Type B pancreatic cell (in vitro differentiated cells): ENCODE results near the gene PVALB. TPM values are rescaled to one million over a fixed set of nuclear protein-coding genes. Genes with fewer than 3 reads are reported as not detected.

Source experiments
- DNase-seq: peaks from one replicate; pipeline ENCODE4 v3.0.0; 2021; ENCODE audit warnings: mixed read lengths; ENCODE audit not compliant: unreplicated experiment; ENCODE audit errors: extremely low spot score
- H3K27ac Mint-ChIP-seq: 2 replicates; pipeline ENCODE4 v1.8.0; 2021; ENCODE audit warnings: mild to moderate bottlenecking, mixed read lengths
- H3K27me3 Mint-ChIP-seq: 2 replicates; pipeline ENCODE4 v1.8.0; 2021; ENCODE audit warnings: mixed read lengths
- H3K36me3 Mint-ChIP-seq: 2 replicates; pipeline ENCODE4 v1.8.0; 2021; ENCODE audit warnings: mixed read lengths
- H3K4me1 Mint-ChIP-seq: one replicate; pipeline ENCODE4 v1.8.0; 2021; ENCODE audit warnings: mixed read lengths; ENCODE audit not compliant: unreplicated experiment
- H3K4me3 Mint-ChIP-seq: 2 replicates; pipeline ENCODE4 v1.8.0; 2021; ENCODE audit warnings: mild to moderate bottlenecking, mixed read lengths
- H3K9me3 Mint-ChIP-seq: 2 replicates; pipeline ENCODE4 v1.8.0; 2021; ENCODE audit warnings: mixed read lengths
- CTCF ChIP-seq: fragments of 200-600 bp; sonication (generic); conservative IDR thresholded peaks from 2 replicates; pipeline ENCODE4 v1.5.0; 2021; ENCODE audit warnings: antibody characterized with exemption, mild to moderate bottlenecking
- total RNA-seq: library from RNA; stranded (reverse); gene quantifications from 2 replicates; pipeline ENCODE4 v1.2.1, GENCODE V29; 2021; ENCODE audit warnings: low replicate concordance

Gene PVALB
- total RNA-seq, 1 donor from 2014 or later = 0.75 TPM

- TF ChIP-seq CTCF = no peak
- no peaks in the 10 kb centered on the region for H3K9me3 Mint-ChIP-seq
Measured at GRCh38 chr22:36831717-36832116, 14.9 kb upstream of the PVALB start.

GRCh38 chr22:36831206-36831605 lies 14.4 kb upstream of the PVALB start:
- DNase-seq = no peak
- Mint-ChIP-seq H3K27ac (no peak overlapping the region), H3K4me3 (no peak overlapping the region), H3K4me1 (no peaks in the 10 kb centered on the region), H3K36me3 (no peaks in the 10 kb centered on the region), H3K27me3 (peaks cover 43% of the 10 kb centered on the region), H3K9me3 (no peaks in the 10 kb centered on the region)
- no peak for TF ChIP-seq CTCF

More at GRCh38 chr22:36831717-36832116, 14.9 kb upstream of the PVALB start:
- DNase-seq = no peak
- H3K27ac Mint-ChIP-seq = no peak overlapping the region
- no peaks in the 10 kb centered on the region for H3K36me3 Mint-ChIP-seq
- no peaks in the 10 kb centered on the region for H3K4me1 Mint-ChIP-seq
- peaks cover 39% of the 10 kb centered on the region for H3K27me3 Mint-ChIP-seq
- no peak overlapping the region for H3K4me3 Mint-ChIP-seq

GRCh38 chr22:36830601-36831000 lies 13.8 kb upstream of the PVALB start:
- Mint-ChIP-seq H3K4me3 (no peak overlapping the region), H3K27me3 (peaks cover 43% of the 10 kb centered on the region), H3K9me3 (no peaks in the 10 kb centered on the region), H3K27ac (no peak overlapping the region), H3K4me1 (no peaks in the 10 kb centered on the region), H3K36me3 (no peaks in the 10 kb centered on the region)
- DNase-seq = no peak
- TF ChIP-seq CTCF = no peak

GRCh38 chr22:36829370-36830002 lies 12.7 kb upstream of the PVALB start:
- no peak for DNase-seq
- no peak overlapping the region for H3K27ac Mint-ChIP-seq
- H3K27me3 Mint-ChIP-seq = peaks cover 43% of the 10 kb centered on the region
- H3K4me3 Mint-ChIP-seq = no peak overlapping the region
- peak; percentile 27 for TF ChIP-seq CTCF
- no peaks in the 10 kb centered on the region for H3K4me1 Mint-ChIP-seq
- no peaks in the 10 kb centered on the region for H3K36me3 Mint-ChIP-seq
- H3K9me3 Mint-ChIP-seq = no peaks in the 10 kb centered on the region

GRCh38 chr22:36828815-36829214 lies 12.0 kb upstream of the PVALB start:
- H3K4me1 Mint-ChIP-seq = no peaks in the 10 kb centered on the region
- no peak for TF ChIP-seq CTCF
- no peak overlapping the region for H3K27ac Mint-ChIP-seq
- H3K36me3 Mint-ChIP-seq = no peaks in the 10 kb centered on the region
- no peak overlapping the region for H3K4me3 Mint-ChIP-seq
- peaks cover 40% of the 10 kb centered on the region for H3K27me3 Mint-ChIP-seq
- no peaks in the 10 kb centered on the region for H3K9me3 Mint-ChIP-seq
- no peak for DNase-seq

- H3K4me1 Mint-ChIP-seq = no peaks in the 10 kb centered on the region
- DNase-seq = no peak
- no peak for TF ChIP-seq CTCF
- no peak overlapping the region for H3K4me3 Mint-ChIP-seq
- H3K27me3 Mint-ChIP-seq = peaks cover 36% of the 10 kb centered on the region
- no peaks in the 10 kb centered on the region for H3K9me3 Mint-ChIP-seq
- H3K36me3 Mint-ChIP-seq = no peaks in the 10 kb centered on the region
- no peak overlapping the region for H3K27ac Mint-ChIP-seq
Measured at GRCh38 chr22:36826262-36826661, 9.4 kb upstream of the PVALB start.
